KBM-7 (cell line): Measurements from ENCODE around the gene TLE5.
"Not testable (repeated sequence)": the region's sequence is repeated elsewhere in the genome, so short reads cannot be mapped to it uniquely, and the experiment has no call there.

Source experiments
- DNase-seq: peaks from one replicate; pipeline ENCODE4 v3.0.0-alpha.2; 2015
- in situ Hi-C: fragments of 300-500 bp; cut with MboI; formaldehyde crosslinking; loops from 2 replicates; pipeline ENCODE4 v1.14.3; 2020; ENCODE audit warnings: low sequenced_read_pairs, low pct_unique_long_range_greater_than_20kb, mixed read lengths

The TLE5 gene

GRCh38 chr19:3066482-3067049 lies 4.3 kb upstream of the TLE5 start:
- in situ Hi-C loops, result no loop called here

GRCh38 chr19:3065675-3066357 lies 3.5 kb upstream of the TLE5 start:
- in situ Hi-C loops, result no loop called here
- no peak for DNase-seq

More at GRCh38 chr19:3066482-3067049, 4.3 kb upstream of the TLE5 start:
- DNase-seq, result no peak

GRCh38 chr19:3064011-3064330 lies 1.7 kb upstream of the TLE5 start:
- in situ Hi-C loops, result no loop called here
- DNase-seq, result no peak

- DNase-seq, result no peak
- in situ Hi-C loops, result no loop called here
Observed at GRCh38 chr19:3061182-3062161, 823 bp downstream of the TLE5 start.

- in situ Hi-C loops, result no loop called here
Observed at GRCh38 chr19:3060857-3061181, 1.5 kb downstream of the TLE5 start.

GRCh38 chr19:3059653-3060052 lies 2.6 kb downstream of the TLE5 start:
- in situ Hi-C loops, result no loop called here
- no peak for DNase-seq

More at GRCh38 chr19:3060857-3061181, 1.5 kb downstream of the TLE5 start:
- no peak for DNase-seq

- DNase-seq, result no peak
- in situ Hi-C loops, result no loop called here
Observed at GRCh38 chr19:3058821-3059314, 3.4 kb downstream of the TLE5 start.

GRCh38 chr19:3058009-3058820 lies 4.1 kb downstream of the TLE5 start:
- in situ Hi-C loops, result no loop called here
- DNase-seq, result no peak

GRCh38 chr19:3057275-3057714 lies 5.0 kb downstream of the TLE5 start:
- no peak for DNase-seq
- in situ Hi-C loops, result no loop called here

GRCh38 chr19:3056417-3057088 lies 5.7 kb downstream of the TLE5 start:
- DNase-seq, result no peak
- in situ Hi-C loops, result no loop called here

GRCh38 chr19:3055741-3056416 lies 6.4 kb downstream of the TLE5 start:
- no peak for DNase-seq
- in situ Hi-C loops, result no loop called here

- DNase-seq, result no peak
- in situ Hi-C loops, result no loop called here
Observed at GRCh38 chr19:3054972-3055740, 7.1 kb downstream of the TLE5 start.

- no peak for DNase-seq
- in situ Hi-C loops, result no loop called here
Observed at GRCh38 chr19:3054265-3054971, 7.9 kb downstream of the TLE5 start.

GRCh38 chr19:3053780-3054179 lies 8.5 kb downstream of the TLE5 start:
- in situ Hi-C loops, result no loop called here
- no peak for DNase-seq

- no peak for DNase-seq
- in situ Hi-C loops, result no loop called here
Observed at GRCh38 chr19:3053218-3053621, 9.1 kb downstream of the TLE5 start.

GRCh38 chr19:3050016-3050415 lies 12.3 kb downstream of the TLE5 start:
- in situ Hi-C loops, DNase-seq: not testable (repeated sequence)

- no peak for DNase-seq
- in situ Hi-C loops, result no loop called here
Observed at GRCh38 chr19:3049089-3049488, 13.2 kb downstream of the TLE5 start.
